GM18858 (cell line): ENCODE results near the gene KIF21B.
A peak's percentile ranks its signal among the peaks of the same experiment; 100 is the strongest.
"Not testable (repeated sequence)": the region's sequence is repeated elsewhere in the genome, so short reads cannot be mapped to it uniquely, and the experiment has no call there.

Source experiments
- ATAC-seq: cut with Tn5 transposase; IDR thresholded peaks from one replicate; pipeline ENCODE4 v1.9.1; 2021; ENCODE audit not compliant: unreplicated experiment

KIF21B gene

DNA sequence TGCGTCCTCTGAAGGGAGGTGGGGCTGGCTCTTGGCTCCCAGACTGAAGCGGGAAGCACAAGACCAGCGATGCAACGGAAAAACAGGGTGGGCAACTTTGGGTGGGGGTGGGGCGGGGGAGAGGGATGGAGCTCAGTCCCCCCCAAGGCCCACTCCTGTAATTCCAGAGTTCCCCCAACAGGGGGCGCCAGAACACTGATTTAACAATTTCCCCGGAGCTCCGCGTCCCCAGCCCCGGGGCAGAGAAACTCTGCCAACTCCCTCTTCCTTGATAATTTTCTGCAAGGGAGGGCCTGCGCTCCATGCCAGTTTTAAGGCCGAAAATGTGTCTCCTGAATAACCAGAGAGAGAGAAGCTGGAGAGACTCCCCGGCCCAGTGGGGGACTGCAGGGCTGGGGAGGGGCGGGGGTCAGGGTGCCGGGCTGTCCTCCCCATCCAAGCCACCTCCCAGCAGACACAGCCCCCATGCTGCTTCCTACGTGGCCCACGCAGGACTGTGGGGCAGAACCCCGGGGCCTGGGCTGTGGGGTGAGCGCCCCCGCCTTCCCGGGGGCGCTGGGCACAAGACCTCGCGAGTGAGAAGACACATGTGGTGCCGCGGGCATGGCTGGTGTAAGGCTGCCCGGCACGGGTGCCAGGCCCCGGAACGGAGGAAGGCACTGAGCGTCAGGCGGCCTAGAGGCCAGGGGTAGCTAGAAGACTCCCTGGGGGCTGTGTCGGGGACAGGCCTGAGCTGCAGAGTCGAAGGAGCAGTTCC is 51.4 kb downstream of the KIF21B start:
- no peak for ATAC-seq

DNA sequence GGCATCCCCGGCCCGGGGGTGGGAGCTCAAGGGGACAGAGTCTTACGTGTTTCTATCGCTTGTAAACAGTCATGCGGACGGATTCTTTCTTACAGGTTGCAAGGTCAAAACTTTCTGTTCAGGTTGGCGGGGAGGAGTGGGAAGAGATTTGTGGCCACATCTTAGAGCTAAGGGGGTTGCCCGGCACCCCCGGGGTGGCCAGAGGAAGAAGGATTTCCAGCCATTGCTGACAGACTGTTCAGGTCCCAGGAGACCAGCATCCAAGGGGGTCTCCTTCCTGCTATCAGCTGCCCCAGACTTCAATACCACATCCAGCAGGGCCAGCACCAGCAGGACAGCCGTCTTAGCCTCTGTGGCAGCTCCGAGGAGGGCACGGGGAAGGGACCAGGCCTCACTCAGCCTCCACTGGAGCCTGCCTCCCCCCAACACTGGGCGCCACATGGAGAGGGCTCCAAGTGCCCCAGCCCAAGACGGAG is 52.0 kb downstream of the KIF21B start:
- no peak for ATAC-seq

DNA sequence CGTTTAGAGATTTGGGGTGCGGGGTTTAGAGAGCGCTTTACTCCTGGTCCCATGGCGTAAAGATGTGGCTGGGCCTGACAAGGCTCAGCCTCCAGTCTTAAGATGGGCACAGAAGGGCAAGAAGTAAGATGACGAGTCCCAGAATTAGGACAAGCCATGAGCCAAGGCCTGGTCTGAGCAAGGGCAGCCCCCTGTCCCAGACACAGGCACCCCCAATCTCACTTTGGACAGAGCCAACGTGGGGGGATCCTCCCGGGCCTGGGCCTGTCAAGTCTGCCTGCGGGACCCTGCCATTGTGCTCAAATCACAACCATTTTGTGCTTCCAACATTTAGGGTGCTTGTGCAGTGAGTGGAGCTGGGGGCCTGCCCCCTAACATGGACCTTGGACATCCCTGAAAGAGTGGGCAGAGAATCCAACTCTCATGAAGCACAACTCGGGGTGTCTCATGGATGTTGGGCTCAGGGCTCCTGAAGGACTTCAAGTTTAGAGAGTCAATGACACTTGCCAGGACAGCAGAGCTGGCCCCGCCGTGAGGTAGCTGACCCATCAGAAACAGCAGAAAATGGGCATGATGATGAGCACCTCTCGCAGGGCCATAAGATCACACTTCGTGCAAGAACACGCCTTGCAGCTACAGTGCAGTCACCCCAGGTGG is 52.6 kb downstream of the KIF21B start:
- no peak for ATAC-seq

GRCh38 chr1:200969726-200970561 is 53.6 kb downstream of the KIF21B start:
- ATAC-seq = peak; percentile 92

- ATAC-seq = no peak
Measured at GRCh38 chr1:200968469-200969410, 54.8 kb downstream of the KIF21B start.

DNA sequence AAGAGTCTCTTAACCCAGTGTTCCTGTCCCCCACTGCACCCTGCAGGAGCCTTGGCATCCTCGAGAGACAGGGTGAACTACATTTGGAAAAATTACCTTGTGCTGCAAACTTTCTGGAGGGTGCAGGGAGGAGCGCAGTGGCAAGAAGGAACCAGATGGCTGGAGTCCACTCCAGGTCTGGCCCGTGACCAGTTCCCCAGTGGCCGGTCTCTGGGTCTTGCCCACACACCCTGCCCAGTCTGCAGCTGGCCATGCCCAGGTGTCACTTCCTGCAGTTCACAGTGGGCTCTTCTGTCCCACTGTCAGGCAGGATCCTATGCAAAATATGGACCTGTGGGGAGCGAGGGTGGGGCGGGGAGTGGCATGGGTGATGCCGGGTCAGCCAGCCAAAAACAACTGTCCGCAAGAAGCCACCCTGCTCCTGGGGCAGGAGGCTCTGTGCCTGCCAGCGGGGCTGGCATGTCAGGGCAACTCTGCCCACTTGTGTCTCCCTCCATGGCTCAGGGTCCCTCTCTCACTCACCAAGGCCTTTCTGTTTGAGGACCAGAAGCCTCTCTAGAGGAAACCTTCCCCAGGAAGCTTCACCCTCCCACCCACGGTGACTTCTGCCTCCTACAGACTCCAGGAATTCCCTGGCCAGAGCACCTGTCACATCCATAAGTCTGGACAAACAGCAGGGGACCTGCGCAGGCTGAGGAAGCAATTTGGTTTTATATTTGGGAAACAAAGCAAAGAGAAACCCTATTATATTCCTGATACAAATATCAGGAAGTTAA is 55.6 kb downstream of the KIF21B start:
- no peak for ATAC-seq

- ATAC-seq = no peak
Measured at GRCh38 chr1:200966934-200967333, 56.6 kb downstream of the KIF21B start.

GRCh38 chr1:200965111-200965805 is 58.3 kb downstream of the KIF21B start:
- no peak for ATAC-seq

DNA sequence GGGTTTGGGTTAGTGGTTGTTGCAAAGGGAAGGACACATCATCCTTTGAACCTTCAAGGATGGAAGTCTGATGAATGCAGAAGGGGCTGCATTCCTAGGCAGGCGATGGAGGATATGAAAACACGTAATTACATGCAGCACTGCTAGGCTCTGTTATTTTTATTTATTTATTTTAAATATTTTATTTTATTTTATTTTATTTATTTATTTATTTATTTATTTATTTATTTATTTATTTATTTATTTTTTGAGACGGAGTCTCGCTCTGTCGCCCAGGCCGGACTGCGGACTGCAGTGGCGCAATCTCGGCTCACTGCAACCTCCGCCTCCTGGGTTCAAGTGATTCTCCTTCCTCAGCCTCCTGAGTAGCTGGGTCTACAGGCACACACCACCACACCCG is 59.6 kb downstream of the KIF21B start:
- ATAC-seq = not testable (repeated sequence)

GRCh38 chr1:200963076-200963475 is 60.4 kb downstream of the KIF21B start:
- ATAC-seq = no peak

- no peak for ATAC-seq
Measured at GRCh38 chr1:200962631-200963030, 60.9 kb downstream of the KIF21B start.

- ATAC-seq = not testable (repeated sequence)
Measured at GRCh38 chr1:200962151-200962550, 61.4 kb downstream of the KIF21B start.

- no peak for ATAC-seq
Measured at GRCh38 chr1:200960948-200961340, 62.6 kb downstream of the KIF21B start.

- no peak for ATAC-seq
Measured at GRCh38 chr1:200960236-200960947, 63.1 kb downstream of the KIF21B start.

DNA sequence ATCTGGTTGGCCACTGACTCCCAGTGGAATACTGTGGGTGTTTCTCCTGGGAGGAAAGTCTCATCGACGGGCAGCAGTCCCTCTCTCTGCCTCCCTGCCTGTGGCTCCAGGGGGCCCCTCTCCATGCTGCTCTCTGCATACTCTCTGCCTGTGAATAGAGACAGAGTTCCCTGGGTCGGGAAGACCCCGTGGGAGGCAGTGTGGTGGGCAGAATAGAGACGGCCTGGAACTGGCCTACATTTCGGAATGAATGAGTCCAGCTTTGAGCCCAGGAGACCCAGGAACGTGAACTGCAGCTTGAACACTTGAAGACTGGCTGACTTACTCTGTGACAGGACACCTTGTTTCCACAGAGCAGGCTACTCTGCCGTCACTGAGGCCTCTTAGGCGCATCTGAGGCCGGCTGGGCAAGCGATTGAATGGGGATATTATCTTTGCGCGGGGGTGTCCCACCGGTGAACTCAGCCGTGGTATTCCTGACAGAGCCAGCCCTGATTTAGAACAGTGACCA is 64.0 kb downstream of the KIF21B start:
- no peak for ATAC-seq

DNA sequence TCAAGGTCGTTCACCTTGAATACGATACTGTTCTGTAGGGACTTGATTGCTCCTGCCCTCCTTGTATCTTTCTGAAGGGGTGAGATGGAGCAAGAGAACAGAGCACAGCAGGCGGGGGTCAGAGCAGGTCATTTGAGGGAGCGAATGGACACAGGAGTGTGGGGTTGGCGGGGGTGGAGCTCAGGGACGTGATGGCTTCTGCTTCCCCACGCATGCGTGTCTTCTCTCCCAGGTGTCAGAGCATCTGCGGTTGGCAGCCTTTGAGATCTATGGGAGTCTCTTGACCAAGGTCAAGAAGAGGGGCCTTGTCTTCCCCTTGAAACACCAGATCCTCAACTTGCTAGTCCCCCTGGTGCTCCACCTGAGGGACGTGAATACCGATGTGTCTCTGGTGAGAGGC is 64.9 kb downstream of the KIF21B start:
- no peak for ATAC-seq

DNA sequence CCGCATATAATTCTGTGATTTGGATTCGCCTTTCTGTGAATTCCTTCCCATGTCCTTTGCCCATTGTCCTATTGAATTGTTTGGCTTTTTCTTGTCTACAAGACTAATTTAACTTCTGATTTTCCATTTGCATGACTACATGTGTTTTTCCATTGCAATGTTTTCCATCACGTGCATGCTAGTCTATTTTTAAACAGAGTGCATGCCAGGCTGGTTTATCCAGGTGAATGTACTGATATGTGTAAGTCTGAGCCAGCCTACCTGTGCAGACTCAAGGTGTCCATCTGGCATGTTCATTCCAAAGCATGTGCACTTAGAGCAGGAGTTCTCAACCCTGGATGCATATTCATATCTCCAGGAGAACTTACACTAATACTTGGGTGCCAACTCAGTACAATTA is 69.1 kb downstream of the KIF21B start:
- no peak for ATAC-seq

GRCh38 chr1:200951016-200951415 is 72.5 kb downstream of the KIF21B start:
- ATAC-seq = no peak
